Body of pancreas (tissue), 4 donors: ENCODE data around the gene NOL4L. TPM values are rescaled to one million over a fixed set of nuclear protein-coding genes. Genes with fewer than 3 reads are reported as not detected.

ENCODE experiments used
- ATAC-seq: fragments of 150-250 bp; one replicate; pipeline ENCODE4 v1.9.1; 2016
- DNase-seq, 4 donors: peaks; one replicate each; pipeline ENCODE4 v3.0.0-alpha.2; 2019
- H3K27ac ChIP-seq, 4 donors: fragments of 200-600 bp; sonication (generic); 1 replicate in 3 of 4; 2 replicates in 1 of 4; pipeline versions ENCODE4 v1.5.1 to v1.6.1; 2016 to 2019; ENCODE audit warnings: mild to moderate bottlenecking in 1 of 4, mixed read lengths in 1 of 4, moderate library complexity in 1 of 4
- H3K27me3 ChIP-seq, 2 donors: fragments of 200-600 bp; sonication (generic); one replicate each; pipeline ENCODE4 v1.6.0; 2016; ENCODE audit warnings: mild to moderate bottlenecking in 1 of 2
- H3K36me3 ChIP-seq, 2 donors: fragments of 200-600 bp; sonication (generic); replicated peaks in 1 of 2; 2 replicates each; pipeline ENCODE4 v1.5.1; 2016; ENCODE audit warnings: low read depth in 2 of 2; ENCODE audit not compliant: insufficient read depth in 1 of 2
- H3K4me1 ChIP-seq: fragments of 200-600 bp; sonication (generic); one replicate; pipeline ENCODE4 v1.6.0; 2016
- H3K4me3 ChIP-seq, 2 donors: fragments of 200-600 bp; sonication (generic); 1 replicate in 1 of 2; 2 replicates in 1 of 2; pipeline ENCODE4 v1.5.1; 2016 to 2019
- H3K9me3 ChIP-seq, 3 donors: fragments of 200-600 bp; sonication (generic); 1 replicate in 2 of 3; 2 replicates in 1 of 3; pipeline ENCODE4 v1.5.1; 2016
- CTCF ChIP-seq, 7 experiments: fragments of 450-650 bp in 4 of 7; fragments of 200-600 bp in 3 of 7; sonication (generic) in 3 of 7; IDR thresholded peaks; one replicate each; pipeline ENCODE4 v1.5.1; 2016 to 2019; ENCODE audit warnings: antibody characterized with exemption in 7 of 7
- POLR2A ChIP-seq, 3 donors: fragments of 450-650 bp; IDR thresholded peaks; one replicate each; pipeline ENCODE4 v1.6.1; 2016; ENCODE audit warnings: antibody characterized with exemption in 3 of 3, mild to moderate bottlenecking in 2 of 3
- WGBS, 2 donors: methylation state at CpG; one replicate each; pipeline ENCODE4 v1.1.5; 2017; 5-methylcytosine and 5-hydroxymethylcytosine counted together
- intact Hi-C: fragments of 100-400 bp; cut with DNase I; formaldehyde crosslinking; loops from one replicate; pipeline ENCODE4 v1.15.1; 2023
- total RNA-seq, 2 donors: library from RNA; depleted of rRNA; stranded (reverse); fragments of >200 nt; gene quantifications; one replicate each; pipeline ENCODE4 v1.1.0, GENCODE V29; 2016

NOL4L gene, protein sequence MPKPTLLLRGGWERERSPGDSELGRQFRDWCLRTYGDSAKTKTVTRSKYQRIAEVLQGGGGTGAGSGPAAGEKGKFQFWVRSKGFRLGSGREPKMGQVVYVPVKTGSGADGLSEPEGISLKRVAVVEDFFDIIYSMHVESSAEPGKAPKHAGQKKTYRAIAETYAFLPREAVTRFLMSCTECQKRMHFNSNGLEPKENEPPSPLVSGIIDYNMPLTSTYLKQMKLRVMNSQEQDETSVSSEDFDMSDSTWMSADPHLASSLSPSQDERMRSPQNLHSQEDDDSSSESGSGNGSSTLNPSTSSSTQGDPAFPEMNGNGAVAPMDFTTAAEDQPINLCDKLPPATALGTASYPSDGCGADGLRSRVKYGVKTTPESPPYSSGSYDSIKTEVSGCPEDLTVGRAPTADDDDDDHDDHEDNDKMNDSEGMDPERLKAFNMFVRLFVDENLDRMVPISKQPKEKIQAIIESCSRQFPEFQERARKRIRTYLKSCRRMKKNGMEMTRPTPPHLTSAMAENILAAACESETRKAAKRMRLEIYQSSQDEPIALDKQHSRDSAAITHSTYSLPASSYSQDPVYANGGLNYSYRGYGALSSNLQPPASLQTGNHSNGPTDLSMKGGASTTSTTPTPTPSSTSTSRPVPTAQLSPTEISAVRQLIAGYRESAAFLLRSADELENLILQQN
- total RNA-seq = 10 to 100 TPM; 15.0 to 36.9 TPM

GRCh38 chr20:32585011-32585585 is at the start of gene NOL4L:
NOL4L (minus strand) TSS chr20:32585333; CDS start chr20:32584890, 443 bp downstream.
- Histone ChIP-seq H3K4me1 (peaks cover 17% of the 10 kb centered on the region), H3K4me3 (peak within 1 kb of the TSS in 1 of 2 donors; percentile 22), H3K27me3 (no peaks in the 10 kb centered on the region), H3K27ac (no peak within 1 kb of the TSS), H3K9me3 (no peaks in the 10 kb centered on the region), H3K36me3 (no peaks in the 10 kb centered on the region)
- ATAC-seq (peak; percentile 27), DNase-seq (peak in 1 of 4 donors; percentile 20)
- WGBS, 2 donors = 1% methylated on average over 72 of the region's 80 CpGs; no CpG with 5 or more reads in 1 of the 2 donors
- TF ChIP-seq CTCF (IDR thresholded peaks at IDR 0.05) = no peak
- intact Hi-C loops = no loop called here

DNA sequence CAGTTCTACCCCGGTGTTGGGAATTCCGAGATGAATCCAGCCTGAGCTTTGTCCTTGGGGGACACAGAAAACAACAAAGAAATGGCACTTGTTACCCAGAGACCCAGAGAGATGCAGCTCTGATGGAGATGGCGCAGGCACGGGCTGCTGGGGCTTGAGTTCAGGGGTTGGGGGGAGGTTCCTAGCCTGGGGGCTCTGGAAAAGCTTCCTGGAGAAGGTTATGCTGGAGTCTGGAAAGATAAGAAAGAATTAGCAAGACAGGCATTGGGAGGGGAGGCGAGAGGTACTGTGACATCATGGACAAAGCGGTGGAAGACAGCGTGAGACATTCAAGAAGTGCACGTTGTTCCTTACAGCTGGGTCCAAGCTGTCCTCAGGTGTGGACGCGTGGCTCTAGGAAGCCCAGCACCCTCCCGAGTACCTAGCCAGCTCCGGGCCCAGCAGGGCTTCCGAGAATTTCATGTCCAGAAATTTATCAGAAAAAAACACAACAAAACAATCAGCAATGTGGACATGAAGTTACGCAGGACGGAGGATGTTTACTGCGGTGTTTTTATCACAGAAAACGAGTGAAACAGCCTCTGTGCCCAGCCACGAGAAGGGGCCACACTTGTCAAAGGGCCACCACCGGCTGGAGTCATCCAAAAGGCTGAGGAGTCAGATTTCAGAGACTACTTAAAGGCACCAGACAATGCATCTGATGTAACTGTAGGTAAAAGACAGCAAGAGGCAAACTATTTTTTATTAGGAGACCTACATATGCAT is 49.1 kb upstream of the NOL4L start:
- ATAC-seq (no peak), DNase-seq (no peak)
- Histone ChIP-seq H3K4me3 (no peak overlapping the region), H3K36me3 (no peaks in the 10 kb centered on the region), H3K9me3 (no peaks in the 10 kb centered on the region), H3K27me3 (no peaks in the 10 kb centered on the region), H3K4me1 (no peaks in the 10 kb centered on the region), H3K27ac (no peak overlapping the region)
- intact Hi-C loops = no loop called here
- WGBS, 2 donors = 68 to 70% methylated on average over 19 of the region's 19 CpGs
- TF ChIP-seq CTCF (IDR thresholded peaks at IDR 0.05) (no peak), POLR2A (IDR thresholded peaks at IDR 0.05) (no peak)

DNA sequence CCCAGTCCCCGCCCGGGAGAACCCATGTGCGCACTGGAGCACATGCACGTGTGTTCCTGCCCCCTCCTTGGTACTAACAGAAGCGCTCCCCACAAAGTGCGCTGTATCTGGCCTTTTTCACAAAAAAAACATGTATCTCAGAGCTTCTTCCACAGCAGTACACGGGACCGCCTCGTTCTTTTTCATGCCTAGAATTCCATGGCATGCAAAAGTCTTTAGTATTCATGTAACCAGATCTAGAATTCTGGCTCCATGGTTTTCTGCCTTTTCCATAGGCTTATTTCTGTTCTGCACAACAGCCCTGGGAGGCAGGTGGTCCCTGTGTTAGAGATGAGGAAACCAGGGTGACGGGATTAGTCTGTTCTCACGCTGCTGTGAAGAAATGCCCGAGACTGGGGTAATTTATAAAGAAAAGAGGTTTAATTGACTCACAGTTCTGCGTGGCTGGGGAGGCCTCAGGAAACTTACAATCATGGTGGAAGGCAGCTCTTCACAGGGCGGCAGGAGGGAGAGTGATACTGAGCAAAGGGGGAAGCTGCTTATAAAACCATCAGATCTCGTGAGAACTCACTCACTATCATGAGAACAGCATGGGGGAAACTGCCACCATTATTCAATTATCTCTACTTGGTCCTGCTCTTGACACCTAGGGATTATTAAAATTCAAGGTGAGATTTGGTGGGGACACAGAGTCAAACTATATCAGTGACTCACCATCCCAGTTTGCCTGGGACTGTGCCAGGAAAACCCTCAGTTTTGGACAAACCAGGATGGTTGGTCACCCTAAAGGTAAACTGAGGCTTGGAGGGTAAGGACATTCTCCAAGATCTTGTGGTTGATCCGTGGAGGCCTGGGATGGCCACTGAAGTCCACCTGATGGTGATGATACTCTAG is 47.6 kb upstream of the NOL4L start:
- intact Hi-C loops = no loop called here
- no peak for ATAC-seq

More for the DNA sequence above, 47.6 kb upstream of the NOL4L start:
- Histone ChIP-seq H3K27ac (no peak overlapping the region), H3K4me1 (peaks cover under 1% of the 10 kb centered on the region), H3K27me3 (no peaks in the 10 kb centered on the region), H3K9me3 (no peaks in the 10 kb centered on the region), H3K4me3 (no peak overlapping the region), H3K36me3 (no peaks in the 10 kb centered on the region)
- no peak for TF ChIP-seq CTCF (IDR thresholded peaks at IDR 0.05)
- no peak for TF ChIP-seq POLR2A (IDR thresholded peaks at IDR 0.05)
- DNase-seq = no peak
- WGBS, 2 donors = 79 to 88% methylated on average over 16 of the region's 16 CpGs
